ENCODE measurements around the gene MOV10L1.

DNA sequence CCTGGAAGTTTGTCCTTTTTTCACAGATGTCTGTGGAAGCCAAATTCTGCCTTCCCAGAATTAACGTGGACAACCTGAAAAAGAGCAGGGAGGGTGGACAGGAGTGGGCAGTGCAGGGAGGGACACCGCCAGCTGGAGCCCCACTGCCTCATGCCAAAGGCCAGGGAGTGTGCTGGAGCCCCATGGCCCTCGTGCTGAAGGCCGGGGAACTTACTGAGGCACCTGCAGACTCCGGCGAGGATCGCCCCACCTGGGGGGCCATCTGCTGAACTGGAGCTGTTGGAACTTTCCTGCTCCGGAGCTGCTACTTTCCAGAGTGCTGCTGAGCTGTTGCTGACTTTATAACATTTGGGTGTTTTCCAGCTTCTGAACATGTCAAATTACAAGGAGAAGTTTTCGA is 35.2 kb downstream of the MOV10L1 start:
- TF ChIP-seq CTCF (IDR thresholded peaks at IDR 0.05) (no peak), POLR2A (IDR thresholded peaks at IDR 0.05) (no peak)
